Parathyroid adenoma (tissue), 2 donors: ENCODE data around the gene DYRK3.

Experiments
- H2AFZ ChIP-seq: fragments of 300-600 bp; sonication (generic); one replicate; pipeline ENCODE4 v1.7.0; 2017; ENCODE audit warnings: antibody characterized with exemption, mild to moderate bottlenecking
- H3K27ac ChIP-seq: fragments of 300-600 bp; sonication (generic); one replicate; pipeline ENCODE4 v1.7.0; 2017
- H3K27me3 ChIP-seq: fragments of 300-600 bp; sonication (generic); one replicate; pipeline ENCODE4 v1.7.0; 2017; ENCODE audit warnings: low read length; ENCODE audit not compliant: control insufficient read depth, insufficient read depth
- H3K36me3 ChIP-seq: fragments of 300-600 bp; sonication (generic); one replicate; pipeline ENCODE4 v1.7.0; 2017; ENCODE audit warnings: low read length; ENCODE audit not compliant: control insufficient read depth, insufficient read depth
- H3K4me1 ChIP-seq: fragments of 300-600 bp; sonication (generic); one replicate; pipeline ENCODE4 v1.7.0; 2017; ENCODE audit warnings: control low read depth
- H3K4me2 ChIP-seq: fragments of 300-600 bp; sonication (generic); one replicate; pipeline ENCODE4 v1.7.0; 2017; ENCODE audit warnings: low read length
- H3K4me3 ChIP-seq: fragments of 300-600 bp; sonication (generic); one replicate; pipeline ENCODE4 v1.7.0; 2017; ENCODE audit warnings: low read depth, low read length
- H3K79me2 ChIP-seq: fragments of 300-600 bp; sonication (generic); one replicate; pipeline ENCODE4 v1.7.0; 2017; ENCODE audit warnings: control low read depth
- H3K9ac ChIP-seq: fragments of 300-600 bp; sonication (generic); one replicate; pipeline ENCODE4 v1.7.0; 2017; ENCODE audit warnings: mild to moderate bottlenecking
- H3K9me3 ChIP-seq: fragments of 300-600 bp; sonication (generic); one replicate; pipeline ENCODE4 v1.7.0; 2017; ENCODE audit warnings: low read length; ENCODE audit not compliant: control insufficient read depth
- TF ChIP-seq, protein P1 (sequence below): fragments of 300-600 bp; sonication (generic); IDR thresholded peaks from one replicate; pipeline ENCODE4 v1.7.0; 2017; ENCODE audit warnings: antibody characterized with exemption, mild to moderate bottlenecking
- donor health status: primary hyperparathyroidism.

DYRK3 gene

DNA sequence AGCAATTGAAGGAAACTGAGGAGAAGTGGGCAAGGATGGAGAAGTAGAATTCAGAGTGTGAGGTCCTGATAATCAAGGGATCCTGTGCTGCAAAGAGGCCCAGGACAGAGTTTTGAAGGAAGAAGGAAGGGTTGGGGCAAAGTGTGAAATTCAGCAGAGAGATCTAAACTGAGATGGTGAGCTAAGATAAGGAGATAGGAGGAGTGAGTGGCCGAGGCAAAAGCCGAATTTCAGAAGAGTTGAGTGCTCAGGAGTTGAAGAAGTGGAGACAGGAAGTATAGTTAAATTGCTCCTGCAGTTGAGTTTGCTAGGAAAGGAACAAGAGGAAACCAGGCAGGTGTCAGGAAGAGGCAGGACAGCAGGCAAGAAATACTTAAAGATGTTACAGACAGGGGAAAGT lies 33.0 kb downstream of the DYRK3 start:
- H2AFZ ChIP-seq: no peak overlapping the region
- no peaks in the 10 kb centered on the region for H3K27me3 ChIP-seq
- no peak overlapping the region for H3K9ac ChIP-seq
- H3K4me1 ChIP-seq: no peaks in the 10 kb centered on the region
- TF ChIP-seq, protein P1, sequence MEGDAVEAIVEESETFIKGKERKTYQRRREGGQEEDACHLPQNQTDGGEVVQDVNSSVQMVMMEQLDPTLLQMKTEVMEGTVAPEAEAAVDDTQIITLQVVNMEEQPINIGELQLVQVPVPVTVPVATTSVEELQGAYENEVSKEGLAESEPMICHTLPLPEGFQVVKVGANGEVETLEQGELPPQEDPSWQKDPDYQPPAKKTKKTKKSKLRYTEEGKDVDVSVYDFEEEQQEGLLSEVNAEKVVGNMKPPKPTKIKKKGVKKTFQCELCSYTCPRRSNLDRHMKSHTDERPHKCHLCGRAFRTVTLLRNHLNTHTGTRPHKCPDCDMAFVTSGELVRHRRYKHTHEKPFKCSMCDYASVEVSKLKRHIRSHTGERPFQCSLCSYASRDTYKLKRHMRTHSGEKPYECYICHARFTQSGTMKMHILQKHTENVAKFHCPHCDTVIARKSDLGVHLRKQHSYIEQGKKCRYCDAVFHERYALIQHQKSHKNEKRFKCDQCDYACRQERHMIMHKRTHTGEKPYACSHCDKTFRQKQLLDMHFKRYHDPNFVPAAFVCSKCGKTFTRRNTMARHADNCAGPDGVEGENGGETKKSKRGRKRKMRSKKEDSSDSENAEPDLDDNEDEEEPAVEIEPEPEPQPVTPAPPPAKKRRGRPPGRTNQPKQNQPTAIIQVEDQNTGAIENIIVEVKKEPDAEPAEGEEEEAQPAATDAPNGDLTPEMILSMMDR: no peak
- no peak overlapping the region for H3K4me3 ChIP-seq
- no peaks in the 10 kb centered on the region for H3K9me3 ChIP-seq
- H3K36me3 ChIP-seq: no peaks in the 10 kb centered on the region
- H3K27ac ChIP-seq: no peak overlapping the region
- no peak overlapping the region for H3K4me2 ChIP-seq
- no peaks in the 10 kb centered on the region for H3K79me2 ChIP-seq

DNA sequence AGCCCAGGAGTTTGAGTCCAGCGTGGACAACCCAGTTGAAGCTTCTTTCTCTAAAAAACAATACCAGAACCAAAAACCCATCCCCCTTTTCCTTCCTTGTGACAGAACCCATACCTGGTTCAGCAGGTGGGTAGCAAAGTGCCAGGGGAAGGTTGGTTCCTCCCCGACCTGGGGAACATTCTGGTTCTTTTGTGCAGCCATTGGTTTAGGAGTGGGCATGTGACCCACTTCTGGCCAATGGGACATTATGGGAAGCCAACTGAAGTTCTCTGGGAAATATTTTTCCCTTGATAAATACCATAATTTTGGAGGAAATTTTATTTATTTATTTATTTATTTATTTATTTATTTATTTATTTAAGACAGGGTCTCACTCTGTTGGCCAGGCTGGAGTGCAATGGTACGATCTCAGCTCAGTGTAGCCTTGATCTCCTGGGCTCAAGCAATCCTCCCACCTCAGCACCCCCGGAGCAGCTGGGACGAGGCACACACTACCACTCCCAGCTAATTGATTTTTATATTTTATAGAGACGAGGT lies 33.6 kb downstream of the DYRK3 start:
- TF ChIP-seq, protein P1: no peak
- H3K27me3 ChIP-seq: no peaks in the 10 kb centered on the region
- no peaks in the 10 kb centered on the region for H3K9me3 ChIP-seq

DNA sequence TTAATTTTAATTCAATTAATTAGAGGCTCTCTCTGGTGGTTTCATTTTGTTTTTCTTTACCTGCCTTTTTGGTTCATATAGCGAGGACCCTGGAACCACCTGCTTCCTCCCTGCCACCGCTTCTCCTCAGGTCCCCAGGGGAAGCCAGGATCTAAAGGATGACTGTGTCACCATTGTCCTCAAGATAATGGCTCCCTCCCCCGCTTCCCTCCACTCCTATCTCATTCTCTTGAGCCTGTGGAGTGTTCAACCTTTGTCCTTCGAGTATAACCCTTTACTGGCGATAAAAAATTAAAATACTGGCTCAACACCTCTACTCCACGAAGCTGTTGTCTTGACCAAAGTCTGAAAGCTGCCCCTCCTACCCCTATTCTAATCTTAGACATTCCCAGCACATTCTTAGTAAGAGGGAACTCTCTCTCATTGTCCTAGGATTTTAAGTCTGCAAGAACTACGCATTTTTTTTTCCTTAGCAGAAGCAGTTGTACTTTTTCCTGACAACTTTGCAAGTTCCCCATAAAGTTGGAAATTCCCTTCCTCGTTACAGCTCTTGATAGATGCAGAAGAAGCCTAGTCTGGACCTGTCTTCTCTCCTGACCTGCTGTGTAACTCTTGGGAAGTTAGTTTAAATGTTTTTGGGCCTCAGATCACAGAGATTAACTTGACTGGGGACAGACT lies 36.8 kb downstream of the DYRK3 start:
- TF ChIP-seq, protein P1: no peak
- no peaks in the 10 kb centered on the region for H3K27me3 ChIP-seq
- no peak overlapping the region for H3K9ac ChIP-seq
- H3K79me2 ChIP-seq: no peaks in the 10 kb centered on the region
- no peaks in the 10 kb centered on the region for H3K9me3 ChIP-seq
- H3K4me2 ChIP-seq: no peak overlapping the region
- no peak overlapping the region for H2AFZ ChIP-seq
- no peaks in the 10 kb centered on the region for H3K4me1 ChIP-seq
- H3K36me3 ChIP-seq: no peaks in the 10 kb centered on the region
- no peak overlapping the region for H3K4me3 ChIP-seq
- H3K27ac ChIP-seq: no peak overlapping the region

More for the DNA sequence above, 33.6 kb downstream of the DYRK3 start:
- Histone ChIP-seq H3K79me2 (no peaks in the 10 kb centered on the region), H3K4me2 (no peak overlapping the region), H3K36me3 (no peaks in the 10 kb centered on the region), H2AFZ (no peak overlapping the region), H3K27ac (no peak overlapping the region), H3K9ac (no peak overlapping the region), H3K4me1 (no peaks in the 10 kb centered on the region), H3K4me3 (no peak overlapping the region)

DNA sequence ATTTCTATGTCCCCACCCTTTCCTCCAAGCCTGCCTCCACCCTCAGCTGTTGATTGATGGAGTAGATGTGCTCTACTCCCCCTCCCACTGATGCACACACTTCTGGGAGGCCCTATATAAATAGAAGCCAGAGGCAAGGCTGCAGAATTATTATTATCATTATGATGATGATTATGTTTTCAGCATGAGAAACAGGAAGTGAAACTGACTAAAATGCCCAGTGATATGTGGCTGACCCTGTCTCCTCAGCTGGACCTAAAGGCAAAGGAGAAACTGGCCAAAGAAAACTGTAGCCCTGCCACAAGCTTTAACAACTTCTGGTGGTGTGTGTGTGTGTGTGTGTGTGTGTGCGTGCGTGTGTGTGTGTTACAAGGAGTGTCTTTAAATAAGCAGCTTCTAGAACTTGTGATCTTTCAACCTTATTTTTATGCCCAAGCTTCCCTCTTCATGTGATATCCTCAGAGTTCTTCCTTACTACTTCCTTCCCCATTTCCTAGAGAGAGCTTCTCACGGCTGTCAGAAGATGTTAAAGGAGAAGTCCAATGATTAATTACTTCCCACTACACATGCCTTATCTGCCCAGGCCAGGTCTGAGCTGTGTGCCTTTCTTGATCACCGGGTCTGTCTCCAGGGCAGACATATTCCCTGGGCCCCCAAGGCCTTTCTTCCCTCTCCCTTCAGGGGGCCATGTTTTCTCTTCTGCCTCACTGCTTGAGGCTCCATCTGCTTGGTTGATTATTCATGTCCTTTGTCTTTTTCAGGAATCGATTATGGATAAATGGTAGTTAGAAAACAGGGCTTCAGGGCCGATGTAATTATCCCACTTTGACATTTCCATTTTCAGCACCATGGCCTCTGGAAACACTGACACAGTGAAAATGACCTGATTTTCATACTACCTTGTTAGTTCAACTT lies 37.8 kb downstream of the DYRK3 start:
- Histone ChIP-seq H3K79me2 (no peaks in the 10 kb centered on the region), H3K4me1 (no peaks in the 10 kb centered on the region), H3K27ac (no peak overlapping the region), H3K27me3 (no peaks in the 10 kb centered on the region), H3K4me2 (no peak overlapping the region), H3K36me3 (no peaks in the 10 kb centered on the region), H3K9me3 (no peaks in the 10 kb centered on the region), H3K4me3 (no peak overlapping the region), H2AFZ (no peak overlapping the region), H3K9ac (no peak overlapping the region)
- TF ChIP-seq, protein P1: no peak
